Trophoblast cell (in vitro differentiated cells and primary cell): Measurements from ENCODE around the gene COL4A3.

Experiments
- DNase-seq, 2 donors: peaks; one replicate each; pipeline ENCODE4 v3.0.0-alpha.2; 2016
- H2AFZ ChIP-seq: 2 replicates; pipeline ENCODE4 v1.6.1; 2013; ENCODE audit warnings: low read length, moderate library complexity, mild to moderate bottlenecking; ENCODE audit not compliant: insufficient read depth, poor library complexity
- H2AK5ac ChIP-seq: 2 replicates; pipeline ENCODE4 v1.6.1; 2013; ENCODE audit warnings: mild to moderate bottlenecking, low read length
- H2BK120ac ChIP-seq: 2 replicates; pipeline ENCODE4 v1.6.1; 2013; ENCODE audit warnings: low read length, mild to moderate bottlenecking, moderate library complexity; ENCODE audit not compliant: insufficient read depth, poor library complexity
- H2BK12ac ChIP-seq: 2 replicates; pipeline ENCODE4 v1.6.1; 2013; ENCODE audit warnings: mild to moderate bottlenecking, low read length, moderate library complexity
- H2BK5ac ChIP-seq: 2 replicates; pipeline ENCODE4 v1.6.1; 2013; ENCODE audit warnings: low read length, low read depth, moderate library complexity, mild to moderate bottlenecking; ENCODE audit not compliant: poor library complexity
- H3K14ac ChIP-seq: 2 replicates; pipeline ENCODE4 v1.6.1; 2013; ENCODE audit warnings: mild to moderate bottlenecking, low read length
- H3K18ac ChIP-seq: 2 replicates; pipeline ENCODE4 v1.6.1; 2013; ENCODE audit warnings: mild to moderate bottlenecking, low read length
- H3K23ac ChIP-seq: 2 replicates; pipeline ENCODE4 v1.6.1; 2013; ENCODE audit warnings: low read length
- H3K27ac ChIP-seq: 2 replicates; pipeline ENCODE4 v1.5.1; 2013; ENCODE audit warnings: low read depth, mild to moderate bottlenecking, inconsistent platforms, low read length, moderate library complexity
- H3K27me3 ChIP-seq: 2 replicates; pipeline ENCODE4 v1.6.1; 2013; ENCODE audit warnings: inconsistent platforms, mild to moderate bottlenecking, low read length, moderate library complexity; ENCODE audit not compliant: insufficient read depth
- H3K36me3 ChIP-seq, 2 experiments: 1 replicate in 1 of 2; 2 replicates in 1 of 2; pipeline ENCODE4 v1.6.1; 2013; ENCODE audit warnings: low read length in 2 of 2, mild to moderate bottlenecking in 2 of 2, moderate library complexity in 1 of 2; ENCODE audit not compliant: insufficient read depth in 2 of 2, control insufficient read depth in 1 of 2
- H3K4ac ChIP-seq: 2 replicates; pipeline ENCODE4 v1.6.1; 2013; ENCODE audit warnings: low read depth, mild to moderate bottlenecking, low read length, moderate library complexity
- H3K4me1 ChIP-seq, 2 experiments: 1 replicate in 1 of 2; 2 replicates in 1 of 2; pipeline ENCODE4 v1.6.1; 2013; ENCODE audit warnings: low read length in 2 of 2, mild to moderate bottlenecking in 2 of 2, moderate library complexity in 1 of 2; ENCODE audit not compliant: insufficient read depth in 2 of 2, control insufficient read depth in 1 of 2
- H3K4me2 ChIP-seq: 2 replicates; pipeline ENCODE4 v1.6.1; 2013; ENCODE audit warnings: inconsistent platforms, mild to moderate bottlenecking, low read length, moderate library complexity
- H3K4me3 ChIP-seq: 2 replicates; pipeline ENCODE4 v1.5.1; 2013; ENCODE audit warnings: mild to moderate bottlenecking, low read depth, low read length, inconsistent platforms
- H3K79me1 ChIP-seq: one replicate; pipeline ENCODE4 v1.6.1; 2013; ENCODE audit warnings: low read length
- H3K79me2 ChIP-seq: 2 replicates; pipeline ENCODE4 v1.6.1; 2013; ENCODE audit warnings: low read length, mild to moderate bottlenecking; ENCODE audit not compliant: control insufficient read depth, insufficient read depth, poor library complexity
- H3K9ac ChIP-seq: 2 replicates; pipeline ENCODE4 v1.6.1; 2013; ENCODE audit warnings: mild to moderate bottlenecking, low read length
- H3K9me3 ChIP-seq: 2 replicates; pipeline ENCODE4 v1.6.1; 2013; ENCODE audit warnings: low read depth, mild to moderate bottlenecking, control low read depth, inconsistent platforms, low read length; ENCODE audit not compliant: insufficient read depth
- H4K12ac ChIP-seq: 2 replicates; pipeline ENCODE4 v1.6.1; 2013; ENCODE audit warnings: low read depth, mild to moderate bottlenecking, low read length, moderate library complexity
- H4K8ac ChIP-seq: 2 replicates; pipeline ENCODE4 v1.6.1; 2013; ENCODE audit warnings: low read depth, mild to moderate bottlenecking, low read length, moderate library complexity
- H4K91ac ChIP-seq: one replicate; pipeline ENCODE4 v1.6.1; 2013; ENCODE audit warnings: low read depth, mild to moderate bottlenecking, low read length, moderate library complexity
- WGBS: extraction: QIAGEN DNeasy Blood & Tissue Kit; methylation state at CpG from one replicate; pipeline ENCODE4 v1.1.7; 2013; ENCODE audit warnings: missing lambda C conversion rate; ENCODE audit not compliant: insufficient read length, insufficient coverage; ENCODE audit errors: extremely low coverage; 5-methylcytosine and 5-hydroxymethylcytosine counted together

Gene COL4A3

GRCh38 chr2:227280895-227281294 lies 116.5 kb downstream of the COL4A3 start:
- Histone ChIP-seq H3K4me1 (no peaks in the 10 kb centered on the region), H2AFZ (no peak overlapping the region), H3K4me2 (no peak overlapping the region), H3K4me3 (no peak overlapping the region), H2BK12ac (no peak overlapping the region), H3K18ac (no peak overlapping the region), H3K79me1 (no peaks in the 10 kb centered on the region), H2BK5ac (no peak overlapping the region), H3K14ac (no peak overlapping the region), H3K27ac (no peak overlapping the region), H4K12ac (no peak overlapping the region), H4K8ac (no peak overlapping the region), H3K36me3 (no peaks in the 10 kb centered on the region), H3K9ac (no peak overlapping the region), H3K4ac (no peak overlapping the region), H3K27me3 (no peaks in the 10 kb centered on the region), H2AK5ac (no peak overlapping the region), H4K91ac (no peak overlapping the region), H3K79me2 (no peaks in the 10 kb centered on the region), H3K23ac (no peak overlapping the region), H2BK120ac (no peak overlapping the region), H3K9me3 (no peaks in the 10 kb centered on the region)
- DNase-seq, result no peak

GRCh38 chr2:227285741-227286236 lies 121.4 kb downstream of the COL4A3 start:
- H3K23ac ChIP-seq, result no peak overlapping the region
- no peak overlapping the region for H2BK5ac ChIP-seq
- no peaks in the 10 kb centered on the region for H3K27me3 ChIP-seq
- H3K79me1 ChIP-seq, result no peaks in the 10 kb centered on the region
- H4K8ac ChIP-seq, result no peak overlapping the region
- H3K9ac ChIP-seq, result no peak overlapping the region
- H3K27ac ChIP-seq, result no peak overlapping the region
- H2AFZ ChIP-seq, result no peak overlapping the region
- H3K4ac ChIP-seq, result no peak overlapping the region
- no peak overlapping the region for H2BK120ac ChIP-seq
- no peak overlapping the region for H3K4me2 ChIP-seq
- H4K12ac ChIP-seq, result no peak overlapping the region
- H3K4me3 ChIP-seq, result no peak overlapping the region
- no peak overlapping the region for H4K91ac ChIP-seq
- H3K4me1 ChIP-seq, result no peaks in the 10 kb centered on the region
- no peak overlapping the region for H2AK5ac ChIP-seq
- no peaks in the 10 kb centered on the region for H3K79me2 ChIP-seq
- no peaks in the 10 kb centered on the region for H3K36me3 ChIP-seq
- no CpG with 5 or more reads among the region's 6 CpGs for WGBS
- H3K9me3 ChIP-seq, result no peaks in the 10 kb centered on the region
- no peak overlapping the region for H3K18ac ChIP-seq
- DNase-seq, result no peak
- no peak overlapping the region for H2BK12ac ChIP-seq
- H3K14ac ChIP-seq, result no peak overlapping the region

- Histone ChIP-seq H3K14ac (no peak overlapping the region), H3K27ac (no peak overlapping the region), H3K4me1 (no peaks in the 10 kb centered on the region), H2BK12ac (no peak overlapping the region), H4K12ac (no peak overlapping the region), H3K79me1 (no peaks in the 10 kb centered on the region), H3K9ac (no peak overlapping the region), H3K18ac (no peak overlapping the region), H3K4ac (no peak overlapping the region), H3K36me3 (no peaks in the 10 kb centered on the region), H4K8ac (no peak overlapping the region), H3K4me2 (no peak overlapping the region), H3K23ac (no peak overlapping the region), H2AFZ (no peak overlapping the region), H3K4me3 (no peak overlapping the region), H2BK5ac (no peak overlapping the region), H2AK5ac (no peak overlapping the region), H4K91ac (no peak overlapping the region), H2BK120ac (no peak overlapping the region), H3K27me3 (no peaks in the 10 kb centered on the region), H3K79me2 (no peaks in the 10 kb centered on the region), H3K9me3 (no peaks in the 10 kb centered on the region)
- no CpG with 5 or more reads among the region's 5 CpGs for WGBS
- no peak for DNase-seq
Measured at GRCh38 chr2:227287771-227288170, 123.3 kb downstream of the COL4A3 start.

GRCh38 chr2:227292314-227292713 lies 127.9 kb downstream of the COL4A3 start:
- no peak overlapping the region for H3K27ac ChIP-seq

More at GRCh38 chr2:227292314-227292713, 127.9 kb downstream of the COL4A3 start:
- H3K14ac ChIP-seq, result no peak overlapping the region
- no peaks in the 10 kb centered on the region for H3K4me1 ChIP-seq
- H3K36me3 ChIP-seq, result no peaks in the 10 kb centered on the region
- no peak for DNase-seq
- no peak overlapping the region for H2BK5ac ChIP-seq
- H2BK12ac ChIP-seq, result no peak overlapping the region
- H4K12ac ChIP-seq, result no peak overlapping the region
- H4K91ac ChIP-seq, result no peak overlapping the region
- H3K9me3 ChIP-seq, result no peaks in the 10 kb centered on the region
- H3K79me2 ChIP-seq, result no peaks in the 10 kb centered on the region
- H2AK5ac ChIP-seq, result no peak overlapping the region
- H2AFZ ChIP-seq, result no peak overlapping the region
- H4K8ac ChIP-seq, result no peak overlapping the region
- no peak overlapping the region for H3K23ac ChIP-seq
- no CpG with 5 or more reads among the region's 3 CpGs for WGBS
- no peak overlapping the region for H3K4ac ChIP-seq
- no peak overlapping the region for H3K9ac ChIP-seq
- H3K79me1 ChIP-seq, result no peaks in the 10 kb centered on the region
- no peaks in the 10 kb centered on the region for H3K27me3 ChIP-seq
- H3K4me3 ChIP-seq, result no peak overlapping the region
- H3K4me2 ChIP-seq, result no peak overlapping the region
- no peak overlapping the region for H2BK120ac ChIP-seq
- H3K18ac ChIP-seq, result no peak overlapping the region
